BJ (cell line): ENCODE results near the gene PF4V1. TPM values are rescaled to one million over a fixed set of nuclear protein-coding genes. Genes with fewer than 3 reads are reported as not detected.

ENCODE experiments used
- CTCF ChIA-PET: fragments of 350-600 bp; formaldehyde crosslinking; extraction: SDS; loops from one replicate; lab custom pipeline; 2021; ENCODE audit warnings: antibody characterized with exemption, inconsistent platforms; lab: Yijun Ruan, JAX
- POLR2A ChIA-PET: fragments of 300-600 bp; sonication (Branson Sonifier 250); formaldehyde crosslinking; extraction: SDS; loops from one replicate; lab custom pipeline; 2021; ENCODE audit warnings: antibody characterized with exemption; lab: Charles Lee
- DNase-seq: peaks from one replicate; pipeline ENCODE4 v3.0.0-alpha.2; 2011; ENCODE audit warnings: low read depth
- H3K27me3 ChIP-seq: 2 replicates; pipeline ENCODE4 v1.6.0; 2011; ENCODE audit warnings: low read length; ENCODE audit not compliant: control insufficient read depth, insufficient read depth
- H3K36me3 ChIP-seq: 2 replicates; pipeline ENCODE4 v1.5.1; 2011; ENCODE audit warnings: low read length; ENCODE audit not compliant: control insufficient read depth, insufficient read depth
- H3K4me3 ChIP-seq: 2 replicates; pipeline ENCODE4 v1.5.1; 2011; ENCODE audit warnings: low read depth, mild to moderate bottlenecking, control low read depth, low read length
- polyA plus RNA-seq: library from polyadenylated mRNA; depleted of rRNA; stranded (reverse); fragments of >200 nt; gene quantifications from 2 replicates; pipeline ENCODE4 v1.2.3, GENCODE V29; 2011
- TF ChIP-seq, protein P1 (sequence below): IDR thresholded peaks from 2 replicates; pipeline ENCODE4 v1.5.1; 2011; ENCODE audit warnings: low read depth, mild to moderate bottlenecking, control low read depth, inconsistent platforms, low read length, moderate library complexity; ENCODE audit not compliant: insufficient read depth

PF4V1 gene
- polyA plus RNA-seq, 1 experiment = not detected

DNA sequence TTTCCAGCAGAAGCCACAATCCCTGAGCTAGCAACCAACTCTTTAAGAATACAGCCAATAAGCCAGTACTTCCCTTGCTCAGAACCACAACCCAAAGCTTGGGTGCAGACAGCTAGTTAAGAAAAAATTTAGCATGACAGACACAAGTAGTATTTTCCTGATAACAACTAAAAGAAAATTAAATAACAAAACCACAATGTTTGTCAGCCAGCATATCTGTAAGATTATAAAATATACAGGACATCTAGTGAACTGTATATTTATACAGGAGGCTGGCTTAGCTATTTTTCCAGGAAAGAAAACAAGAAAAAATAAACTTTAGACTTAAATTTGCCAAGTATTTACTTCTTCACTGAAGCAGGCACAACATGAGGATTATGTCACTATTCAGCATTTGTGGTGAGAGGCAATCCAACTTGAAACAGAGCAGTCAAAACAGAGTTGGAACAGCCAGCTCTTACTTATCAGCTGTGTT is 6.6 kb downstream of the PF4V1 start:
- POLR2A ChIA-PET = no interaction called here
- TF ChIP-seq, protein P1, sequence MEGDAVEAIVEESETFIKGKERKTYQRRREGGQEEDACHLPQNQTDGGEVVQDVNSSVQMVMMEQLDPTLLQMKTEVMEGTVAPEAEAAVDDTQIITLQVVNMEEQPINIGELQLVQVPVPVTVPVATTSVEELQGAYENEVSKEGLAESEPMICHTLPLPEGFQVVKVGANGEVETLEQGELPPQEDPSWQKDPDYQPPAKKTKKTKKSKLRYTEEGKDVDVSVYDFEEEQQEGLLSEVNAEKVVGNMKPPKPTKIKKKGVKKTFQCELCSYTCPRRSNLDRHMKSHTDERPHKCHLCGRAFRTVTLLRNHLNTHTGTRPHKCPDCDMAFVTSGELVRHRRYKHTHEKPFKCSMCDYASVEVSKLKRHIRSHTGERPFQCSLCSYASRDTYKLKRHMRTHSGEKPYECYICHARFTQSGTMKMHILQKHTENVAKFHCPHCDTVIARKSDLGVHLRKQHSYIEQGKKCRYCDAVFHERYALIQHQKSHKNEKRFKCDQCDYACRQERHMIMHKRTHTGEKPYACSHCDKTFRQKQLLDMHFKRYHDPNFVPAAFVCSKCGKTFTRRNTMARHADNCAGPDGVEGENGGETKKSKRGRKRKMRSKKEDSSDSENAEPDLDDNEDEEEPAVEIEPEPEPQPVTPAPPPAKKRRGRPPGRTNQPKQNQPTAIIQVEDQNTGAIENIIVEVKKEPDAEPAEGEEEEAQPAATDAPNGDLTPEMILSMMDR = no peak
- CTCF ChIA-PET = interaction anchor here (0.6 to 1.7 kb wide), 5 partner anchors 9 to 1011 kb away, joined by 3 to 5 read pairs (median 3); no protein-coding TSS in a partner anchor

DNA sequence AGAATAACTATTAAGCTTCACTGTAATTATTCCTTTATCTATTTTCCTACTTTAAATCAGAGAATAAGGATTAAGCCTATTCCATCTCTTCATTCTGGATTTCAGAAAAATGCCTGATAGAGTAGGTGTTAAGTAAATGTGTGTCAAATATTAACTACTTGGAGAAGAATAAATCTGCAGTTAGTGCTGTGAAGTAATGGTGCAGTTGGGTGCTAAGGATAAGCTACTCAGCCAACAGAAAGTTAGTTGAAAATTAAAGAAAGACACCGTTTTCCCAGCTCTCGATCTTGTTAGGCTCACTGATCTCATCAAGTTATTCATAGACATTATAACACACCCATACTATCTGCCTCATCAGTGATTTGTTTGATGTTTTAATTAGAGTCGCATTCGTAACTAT is 7.1 kb downstream of the PF4V1 start:
- TF ChIP-seq, protein P1 = no peak
- no peaks in the 10 kb centered on the region for H3K27me3 ChIP-seq
- no peak overlapping the region for H3K4me3 ChIP-seq
- CTCF ChIA-PET = interaction anchor here (0.8 to 1.7 kb wide), 4 partner anchors 10 to 38 kb away, joined by 3 to 5 read pairs (median 4); no protein-coding TSS in a partner anchor
- no peaks in the 10 kb centered on the region for H3K36me3 ChIP-seq
- no peak for DNase-seq
- POLR2A ChIA-PET = interaction anchor here (0.5 kb wide), 1 partner anchor 184 kb away, joined by 4 read pairs; no protein-coding TSS in a partner anchor

More for the DNA sequence above, 6.6 kb downstream of the PF4V1 start:
- Histone ChIP-seq H3K36me3 (no peaks in the 10 kb centered on the region), H3K27me3 (no peaks in the 10 kb centered on the region), H3K4me3 (no peak overlapping the region)
- no peak for DNase-seq

DNA sequence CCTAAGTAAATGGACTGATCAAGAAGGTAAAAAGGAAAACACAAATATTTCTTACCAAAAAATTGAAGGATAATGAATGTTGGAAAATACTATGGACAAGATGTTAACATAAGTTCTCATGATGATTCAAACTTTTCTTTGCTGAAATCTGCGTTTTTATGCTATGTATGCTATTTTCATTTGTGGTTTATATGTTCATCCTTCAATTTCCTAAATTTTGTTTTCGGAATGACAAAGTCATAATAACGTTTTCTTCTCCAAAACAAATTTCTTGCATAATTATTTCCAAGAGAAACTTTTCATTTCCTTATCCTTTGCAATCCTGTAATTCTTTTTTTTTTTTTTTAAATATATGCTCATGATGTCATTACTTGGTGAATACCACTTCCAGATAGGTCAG is 7.8 kb downstream of the PF4V1 start:
- H3K4me3 ChIP-seq = no peak overlapping the region
- ChIA-PET POLR2A (no interaction called here), CTCF (interaction anchor here (1.1 kb wide), 1 partner anchor 199 kb away, joined by 6 read pairs; no protein-coding TSS in a partner anchor)
- no peak for DNase-seq
- H3K36me3 ChIP-seq = no peaks in the 10 kb centered on the region
- TF ChIP-seq, protein P1 = no peak
- H3K27me3 ChIP-seq = no peaks in the 10 kb centered on the region

DNA sequence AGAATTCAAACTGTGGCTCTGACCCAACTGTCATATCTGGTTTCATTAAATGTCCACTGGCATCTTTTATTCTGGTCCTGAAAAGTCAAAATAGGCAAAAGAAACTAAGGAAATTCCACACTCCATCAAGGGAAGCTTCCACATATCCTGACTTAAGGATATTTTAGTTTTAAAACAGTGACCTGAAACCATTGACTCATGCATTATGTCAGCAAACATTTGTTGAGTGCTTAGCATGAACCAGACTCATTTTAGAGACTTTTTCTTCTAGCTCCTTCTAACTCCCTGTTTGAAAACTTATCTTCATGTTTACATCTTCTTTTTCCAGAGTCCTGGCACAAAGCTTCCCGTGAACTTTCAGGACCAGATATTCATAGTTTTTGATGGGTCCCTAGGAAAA is 9.2 kb downstream of the PF4V1 start:
- ChIA-PET CTCF (interaction anchor here (1.1 to 1.6 kb wide), 2 partner anchors 133 to 200 kb away, joined by 4 to 6 read pairs; no protein-coding TSS in a partner anchor), POLR2A (interaction anchor here (0.6 kb wide), 1 partner anchor 339 kb away, joined by 7 read pairs; no protein-coding TSS in a partner anchor)
- H3K36me3 ChIP-seq = no peaks in the 10 kb centered on the region
- TF ChIP-seq, protein P1 = no peak
- DNase-seq = no peak
- no peak overlapping the region for H3K4me3 ChIP-seq
- no peaks in the 10 kb centered on the region for H3K27me3 ChIP-seq

DNA sequence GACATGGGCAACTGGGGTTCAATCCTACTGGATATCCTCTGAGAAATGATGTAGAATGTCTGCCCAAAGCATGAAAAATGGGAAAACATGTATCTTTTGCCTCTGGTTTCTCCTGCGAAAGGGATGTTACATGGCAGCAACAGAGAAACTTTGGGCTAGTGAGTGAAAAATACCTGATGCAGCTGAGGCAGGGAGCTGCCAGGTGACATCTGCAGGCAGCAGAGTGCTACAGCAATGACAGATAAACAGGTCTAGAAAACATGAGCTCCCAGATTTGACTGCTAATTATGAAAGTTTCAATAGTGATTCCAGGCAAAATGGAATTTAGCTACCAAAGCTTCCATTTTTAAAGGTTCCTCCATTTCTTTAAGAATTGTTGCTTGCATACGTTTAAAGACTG is 11.3 kb downstream of the PF4V1 start:
- Histone ChIP-seq H3K4me3 (no peak overlapping the region), H3K27me3 (no peaks in the 10 kb centered on the region), H3K36me3 (no peaks in the 10 kb centered on the region)
- ChIA-PET POLR2A (no interaction called here), CTCF (interaction anchor here (1.2 to 2.0 kb wide), 5 partner anchors 8 to 30 kb away, joined by 3 to 7 read pairs (median 4); no protein-coding TSS in a partner anchor)
- DNase-seq = no peak
- TF ChIP-seq, protein P1 = peak; percentile 28
